Fibroblast of villous mesenchyme (primary cell): ENCODE results near the gene OSBPL8. TPM values are rescaled to one million over a fixed set of nuclear protein-coding genes. Genes with fewer than 3 reads are reported as not detected.
A peak's percentile ranks its signal among the peaks of the same experiment; 100 is the strongest.

ENCODE experiments used
- DNase-seq: peaks from one replicate; pipeline ENCODE4 v3.0.0-alpha.2; 2010; ENCODE audit warnings: low read depth
- H3K4me3 ChIP-seq: 2 replicates; pipeline ENCODE4 v1.5.1; 2011; ENCODE audit warnings: low read depth, mild to moderate bottlenecking, low read length
- total RNA-seq: library from RNA; depleted of rRNA; stranded (reverse); fragments of >200 nt; gene quantifications from 2 replicates; pipeline ENCODE4 v1.2.3, GENCODE V29; 2012
- TF ChIP-seq, protein P1 (sequence below): IDR thresholded peaks from 2 replicates; pipeline ENCODE4 v1.5.1; 2012; ENCODE audit warnings: low read depth, mild to moderate bottlenecking, low read length; ENCODE audit not compliant: insufficient read depth

The OSBPL8 gene
- total RNA-seq, 1 donor, result 135 TPM

DNA sequence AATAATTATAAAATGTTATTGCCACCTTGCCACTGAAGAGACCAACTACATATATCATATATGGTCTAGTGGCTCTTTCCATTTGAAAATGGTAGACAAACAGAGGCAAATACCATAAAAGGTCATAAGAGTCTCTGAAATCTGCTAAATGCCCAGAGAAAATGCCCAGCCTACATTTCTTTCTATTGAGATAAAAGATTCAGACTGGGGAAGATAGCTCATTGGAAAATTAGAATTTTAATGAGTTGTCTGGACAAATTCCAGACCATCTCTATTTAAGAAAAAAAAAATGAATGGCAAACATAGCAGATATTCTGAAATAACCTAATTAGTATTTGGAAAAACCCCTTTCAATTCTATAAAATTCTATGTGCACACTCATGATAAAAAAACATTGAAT is 131.5 kb downstream of the OSBPL8 start:
- DNase-seq, result no peak
- no peak overlapping the region for H3K4me3 ChIP-seq
- TF ChIP-seq, protein P1, sequence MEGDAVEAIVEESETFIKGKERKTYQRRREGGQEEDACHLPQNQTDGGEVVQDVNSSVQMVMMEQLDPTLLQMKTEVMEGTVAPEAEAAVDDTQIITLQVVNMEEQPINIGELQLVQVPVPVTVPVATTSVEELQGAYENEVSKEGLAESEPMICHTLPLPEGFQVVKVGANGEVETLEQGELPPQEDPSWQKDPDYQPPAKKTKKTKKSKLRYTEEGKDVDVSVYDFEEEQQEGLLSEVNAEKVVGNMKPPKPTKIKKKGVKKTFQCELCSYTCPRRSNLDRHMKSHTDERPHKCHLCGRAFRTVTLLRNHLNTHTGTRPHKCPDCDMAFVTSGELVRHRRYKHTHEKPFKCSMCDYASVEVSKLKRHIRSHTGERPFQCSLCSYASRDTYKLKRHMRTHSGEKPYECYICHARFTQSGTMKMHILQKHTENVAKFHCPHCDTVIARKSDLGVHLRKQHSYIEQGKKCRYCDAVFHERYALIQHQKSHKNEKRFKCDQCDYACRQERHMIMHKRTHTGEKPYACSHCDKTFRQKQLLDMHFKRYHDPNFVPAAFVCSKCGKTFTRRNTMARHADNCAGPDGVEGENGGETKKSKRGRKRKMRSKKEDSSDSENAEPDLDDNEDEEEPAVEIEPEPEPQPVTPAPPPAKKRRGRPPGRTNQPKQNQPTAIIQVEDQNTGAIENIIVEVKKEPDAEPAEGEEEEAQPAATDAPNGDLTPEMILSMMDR, result no peak

DNA sequence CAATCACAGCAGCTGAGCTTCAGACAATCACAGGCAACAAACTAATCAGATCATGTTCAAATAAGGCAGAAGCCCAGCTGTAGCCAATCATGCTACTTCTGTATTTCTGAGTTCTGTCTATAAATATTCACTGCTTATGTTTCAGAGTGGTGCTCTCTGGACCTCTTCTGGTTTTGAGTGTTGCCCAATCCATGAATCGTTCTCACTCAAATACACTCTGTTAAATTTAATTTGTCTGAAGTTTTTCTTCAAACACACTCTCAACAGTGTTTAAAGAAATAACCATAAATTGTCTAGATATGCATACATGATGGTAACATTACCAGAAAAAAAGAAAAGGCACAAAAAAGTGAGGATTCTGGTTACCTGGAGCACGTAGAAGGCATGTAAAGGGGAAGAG is 133.4 kb downstream of the OSBPL8 start:
- no peak for DNase-seq
- TF ChIP-seq, protein P1, result no peak
- H3K4me3 ChIP-seq, result no peak overlapping the region

DNA sequence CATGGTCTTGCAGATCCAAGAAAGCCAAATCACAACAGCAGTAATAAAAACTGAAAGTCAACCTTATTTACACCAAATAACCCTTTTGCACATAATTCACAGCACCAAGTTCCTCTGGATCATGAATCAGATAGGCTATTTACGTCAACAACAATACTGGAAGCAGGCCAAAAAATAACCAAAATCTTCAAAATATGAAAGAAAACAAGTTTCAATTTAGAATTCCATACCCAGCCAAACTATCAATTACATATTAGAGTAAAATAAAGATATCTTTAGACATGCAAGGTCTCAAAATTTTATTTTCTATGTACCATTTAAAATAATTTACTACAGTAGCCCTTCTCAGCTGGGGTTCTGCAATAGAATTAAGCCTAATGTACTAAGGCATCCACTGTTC is 134.6 kb downstream of the OSBPL8 start:
- DNase-seq, result no peak
- no peak overlapping the region for H3K4me3 ChIP-seq
- TF ChIP-seq, protein P1, result no peak

DNA sequence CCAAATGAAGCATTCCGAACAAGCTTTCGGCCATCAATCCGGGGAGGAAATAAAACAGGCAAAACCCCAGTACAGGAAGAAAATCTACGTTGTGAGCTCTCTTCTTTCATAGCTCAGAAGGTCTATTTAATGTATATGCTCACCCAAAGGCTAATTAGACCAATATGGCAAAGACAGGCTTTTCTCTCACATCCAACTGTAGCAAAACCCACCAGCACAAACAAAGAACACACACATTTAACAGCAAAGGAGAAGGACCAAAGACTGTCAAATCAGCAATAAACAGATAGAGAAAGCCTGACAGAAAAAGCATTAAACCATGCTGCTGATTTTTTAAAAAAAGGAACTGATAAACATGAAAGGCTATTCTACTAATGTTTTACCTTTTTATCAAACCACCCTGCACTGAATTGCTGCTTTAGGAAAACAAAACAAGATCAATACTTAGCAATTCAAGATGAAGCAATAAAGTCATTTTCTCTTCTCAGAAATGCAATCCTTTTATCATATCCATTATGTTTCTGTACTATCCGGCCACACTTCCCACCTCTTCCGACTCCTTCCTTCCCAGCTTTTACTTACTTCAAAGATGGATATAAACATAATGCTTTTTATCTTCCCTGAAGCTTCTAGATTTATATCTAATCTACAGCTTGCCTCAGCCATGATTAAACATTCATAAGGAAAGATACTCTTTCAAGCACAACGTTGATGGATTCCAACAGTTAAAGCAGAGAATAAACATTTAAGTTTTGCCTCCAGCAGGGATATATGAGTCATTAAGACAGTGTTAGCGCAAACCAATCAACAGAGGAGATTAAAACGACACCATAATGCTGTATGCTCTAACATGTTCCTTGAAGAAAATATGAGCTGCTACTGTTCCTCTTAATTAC is 136.8 kb downstream of the OSBPL8 start:
- H3K4me3 ChIP-seq, result peak overlapping the region; percentile 56
- TF ChIP-seq, protein P1, result no peak
- peak; percentile 83 for DNase-seq

DNA sequence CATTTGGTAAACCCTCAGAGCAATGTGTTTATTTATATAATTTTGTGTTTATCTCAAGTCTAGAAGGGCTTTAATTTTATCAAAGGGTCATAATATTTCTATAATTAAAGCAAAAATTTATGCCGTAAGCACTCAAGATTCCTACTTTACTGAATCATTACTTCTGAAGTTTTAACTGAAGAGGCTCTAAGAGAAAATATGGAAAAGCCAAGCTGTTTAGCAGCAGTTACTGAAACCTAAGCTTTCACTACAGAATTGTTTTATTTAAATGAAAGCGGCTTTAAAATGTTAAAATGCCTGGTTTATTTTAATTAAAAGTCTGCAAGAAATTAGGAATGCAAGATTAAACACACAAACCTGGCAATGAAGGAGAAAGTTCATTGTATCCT is 137.4 kb downstream of the OSBPL8 start:
- DNase-seq, result peak; percentile 11
- peak overlapping the region; percentile 56 for H3K4me3 ChIP-seq
- TF ChIP-seq, protein P1, result no peak

DNA sequence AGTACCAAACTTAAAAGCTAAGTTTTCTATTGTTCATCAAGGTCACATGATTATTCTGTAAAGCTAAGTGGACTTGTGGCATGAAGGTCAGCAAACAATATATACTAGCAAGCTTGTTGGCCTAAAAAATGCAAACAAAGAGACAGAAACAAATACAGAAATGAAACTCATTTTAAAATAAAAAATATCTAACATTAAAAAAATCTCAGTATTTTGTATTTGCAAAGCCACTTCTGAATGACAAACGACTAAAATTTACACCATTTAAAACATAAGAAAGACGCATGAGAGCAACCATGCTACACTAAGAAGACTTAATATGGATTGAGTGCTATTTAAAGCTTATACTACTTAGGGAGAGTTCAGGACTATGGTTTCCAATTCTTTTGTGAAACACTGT is 138.5 kb downstream of the OSBPL8 start:
- peak overlapping the region; percentile 28 for H3K4me3 ChIP-seq
- DNase-seq, result no peak
- TF ChIP-seq, protein P1, result no peak
